HepG2 (cell line): ENCODE results near the gene CD163L1. TPM values are rescaled to one million over a fixed set of nuclear protein-coding genes. Genes with fewer than 3 reads are reported as not detected.

Experiments
- CBX1 ChIP-seq: IDR thresholded peaks from one replicate; pipeline ENCODE4 v1.6.1; 2016; ENCODE audit warnings: antibody characterized with exemption, low read depth
- CTCF ChIP-seq: sonication (generic); formaldehyde crosslinking; IDR thresholded peaks from 2 replicates; pipeline ENCODE4 v1.5.0; 2020; ENCODE audit warnings: mild to moderate bottlenecking, missing genetic modification reagents, moderate library complexity
- FOSL1 ChIP-seq: sonication (generic); formaldehyde crosslinking; IDR thresholded peaks from 2 replicates; pipeline ENCODE4 v1.9.0; 2021; ENCODE audit warnings: missing genetic modification reagents, borderline replicate concordance
- GATA4 ChIP-seq: sonication (generic); IDR thresholded peaks from 2 replicates; pipeline ENCODE4 v1.6.1; 2016; ENCODE audit warnings: antibody characterized with exemption, low read depth, borderline replicate concordance
- IKZF1 ChIP-seq: fragments of 450-650 bp; IDR thresholded peaks from 2 replicates; pipeline ENCODE4 v1.7.1; 2016
- MAFK ChIP-seq, 2 experiments: IDR thresholded peaks in 1 of 2; conservative IDR thresholded peaks in 1 of 2; 2 replicates each; pipeline ENCODE4 v1.6.1; 2011; ENCODE audit warnings: improper control_type of control experiment in 2 of 2, low read length in 2 of 2
- POGZ ChIP-seq: sonication (generic); formaldehyde crosslinking; IDR thresholded peaks from 2 replicates; pipeline ENCODE4 v1.4.0; 2020; ENCODE audit warnings: mild to moderate bottlenecking, missing genetic modification reagents
- PRDM15 ChIP-seq: sonication (generic); formaldehyde crosslinking; IDR thresholded peaks from 2 replicates; pipeline ENCODE4 v1.4.0; 2020; ENCODE audit warnings: missing genetic modification reagents
- RAD51 ChIP-seq: fragments of 450-650 bp; IDR thresholded peaks from 2 replicates; pipeline ENCODE4 v1.6.1; 2016; ENCODE audit warnings: borderline replicate concordance
- RARG ChIP-seq: sonication (generic); formaldehyde crosslinking; IDR thresholded peaks from 2 replicates; pipeline ENCODE4 v1.4.0; 2020; ENCODE audit warnings: low read depth, mild to moderate bottlenecking, missing genetic modification reagents
- REPIN1 ChIP-seq: sonication (generic); formaldehyde crosslinking; IDR thresholded peaks from 2 replicates; pipeline ENCODE4 v1.8.0; 2022; ENCODE audit warnings: missing genetic modification reagents, low read depth, mild to moderate bottlenecking, borderline replicate concordance
- RXRB ChIP-seq: IDR thresholded peaks from 2 replicates; pipeline ENCODE4 v1.6.1; 2016; ENCODE audit warnings: borderline replicate concordance, missing genetic modification reagents, missing compliant biosample characterization
- SRF ChIP-seq: IDR thresholded peaks from 2 replicates; pipeline ENCODE4 v1.6.1; 2011; ENCODE audit warnings: mild to moderate bottlenecking, low read depth, low read length, moderate library complexity
- ZBTB1 ChIP-seq: sonication (generic); formaldehyde crosslinking; IDR thresholded peaks from 2 replicates; pipeline ENCODE4 v1.4.0; 2020; ENCODE audit warnings: missing genetic modification reagents, borderline replicate concordance
- ZBTB37 ChIP-seq: sonication (generic); formaldehyde crosslinking; IDR thresholded peaks from 2 replicates; pipeline ENCODE4 v1.4.0; 2020; ENCODE audit warnings: mild to moderate bottlenecking, missing genetic modification reagents
- ZNF574 ChIP-seq: sonication (generic); formaldehyde crosslinking; IDR thresholded peaks from 2 replicates; pipeline ENCODE4 v1.4.0; 2020; ENCODE audit warnings: missing genetic modification reagents
- polyA plus RNA-seq, 8 experiments: library from polyadenylated mRNA; depleted of rRNA in 3 of 8; stranded (reverse) in 7 of 8; unstranded in 1 of 8; fragments of >200 nt; fragmentation: Illumina TruSeq in 4 of 8; extraction: Trizol in 4 of 8; gene quantifications; 2 replicates each; pipeline versions ENCODE4 v1.2.1 to v1.2.3, GENCODE V29; 2011 to 2016; ENCODE audit warnings: low read depth in 4 of 8, missing spikeins in 1 of 8, mixed read lengths in 1 of 8; ENCODE audit not compliant: insufficient read depth in 1 of 8
- total RNA-seq, 5 experiments: library from RNA; depleted of rRNA; stranded (reverse); fragments of >200 nt; fragmentation: Illumina TruSeq; extraction: Trizol; gene quantifications; 2 replicates each; pipeline ENCODE4 v1.2.3, GENCODE V29; 2016; ENCODE audit warnings: low read depth in 1 of 5
- TF ChIP-seq, protein P1 (sequence below): IDR thresholded peaks from 2 replicates; pipeline ENCODE4 v1.6.1; 2016; ENCODE audit warnings: low read depth, control low read depth
- TF ChIP-seq, protein P2 (sequence below): sonication (generic); formaldehyde crosslinking; IDR thresholded peaks from 2 replicates; pipeline ENCODE4 v1.8.0; 2022; ENCODE audit warnings: mild to moderate bottlenecking, missing genetic modification reagents, moderate library complexity

CD163L1 gene
- total and polyA plus RNA-seq, 2 of the 13 experiments (the other 11 are each of a cell fraction or from before 2014, with no cell fraction given): 3.4 to 6.8 TPM

DNA sequence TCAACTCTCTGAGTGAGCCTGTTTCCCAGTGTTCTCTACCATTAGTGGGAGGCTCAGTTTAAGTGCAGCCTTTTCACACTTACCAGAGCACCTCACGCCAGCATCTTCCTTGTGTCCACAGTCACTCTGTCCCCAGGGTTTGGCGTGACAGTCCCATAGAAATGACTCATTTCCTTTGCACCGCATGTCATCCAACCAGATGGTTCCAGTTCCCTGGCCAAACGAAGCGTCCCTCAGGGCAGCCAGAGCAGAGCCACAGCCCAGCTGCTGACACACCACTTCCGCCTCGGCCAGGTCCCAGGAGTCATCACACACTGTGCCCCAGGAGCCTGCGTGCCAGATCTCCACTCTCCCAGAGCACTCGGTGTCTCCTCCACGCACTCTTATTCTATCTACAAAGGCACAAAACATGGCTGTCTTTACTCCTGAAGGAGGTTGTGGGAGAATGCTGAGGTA, 74.7 kb downstream of the CD163L1 start (continued):
- no peak for TF ChIP-seq CTCF (CRISPR knock-in tag)
- TF ChIP-seq ZBTB1 (CRISPR knock-in tag): no peak
- TF ChIP-seq MAFK (conservative IDR thresholded peaks at IDR 0.05 in 1 of 2, IDR thresholded peaks at IDR 0.05 in 1 of 2; ENCODE audit: low read length in 2 of 2): no peak
- TF ChIP-seq, protein P1, sequence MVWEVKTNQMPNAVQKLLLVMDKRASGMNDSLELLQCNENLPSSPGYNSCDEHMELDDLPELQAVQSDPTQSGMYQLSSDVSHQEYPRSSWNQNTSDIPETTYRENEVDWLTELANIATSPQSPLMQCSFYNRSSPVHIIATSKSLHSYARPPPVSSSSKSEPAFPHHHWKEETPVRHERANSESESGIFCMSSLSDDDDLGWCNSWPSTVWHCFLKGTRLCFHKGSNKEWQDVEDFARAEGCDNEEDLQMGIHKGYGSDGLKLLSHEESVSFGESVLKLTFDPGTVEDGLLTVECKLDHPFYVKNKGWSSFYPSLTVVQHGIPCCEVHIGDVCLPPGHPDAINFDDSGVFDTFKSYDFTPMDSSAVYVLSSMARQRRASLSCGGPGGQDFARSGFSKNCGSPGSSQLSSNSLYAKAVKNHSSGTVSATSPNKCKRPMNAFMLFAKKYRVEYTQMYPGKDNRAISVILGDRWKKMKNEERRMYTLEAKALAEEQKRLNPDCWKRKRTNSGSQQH (CRISPR knock-in tag): no peak
- TF ChIP-seq CBX1: no peak
- TF ChIP-seq FOSL1 (CRISPR knock-in tag): no peak
- TF ChIP-seq RAD51: no peak
- no peak for TF ChIP-seq PRDM15
- TF ChIP-seq, protein P2, sequence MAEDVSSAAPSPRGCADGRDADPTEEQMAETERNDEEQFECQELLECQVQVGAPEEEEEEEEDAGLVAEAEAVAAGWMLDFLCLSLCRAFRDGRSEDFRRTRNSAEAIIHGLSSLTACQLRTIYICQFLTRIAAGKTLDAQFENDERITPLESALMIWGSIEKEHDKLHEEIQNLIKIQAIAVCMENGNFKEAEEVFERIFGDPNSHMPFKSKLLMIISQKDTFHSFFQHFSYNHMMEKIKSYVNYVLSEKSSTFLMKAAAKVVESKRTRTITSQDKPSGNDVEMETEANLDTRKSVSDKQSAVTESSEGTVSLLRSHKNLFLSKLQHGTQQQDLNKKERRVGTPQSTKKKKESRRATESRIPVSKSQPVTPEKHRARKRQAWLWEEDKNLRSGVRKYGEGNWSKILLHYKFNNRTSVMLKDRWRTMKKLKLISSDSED (CRISPR knock-in tag): no peak
- TF ChIP-seq SRF: no peak
- no peak for TF ChIP-seq ZBTB37 (CRISPR knock-in tag)
- no peak for TF ChIP-seq RARG (CRISPR knock-in tag)
- TF ChIP-seq GATA4: no peak
- no peak for TF ChIP-seq RXRB (CRISPR knock-in tag)
- peak; percentile 61 for TF ChIP-seq POGZ (CRISPR knock-in tag)
- TF ChIP-seq IKZF1: no peak
- no peak for TF ChIP-seq REPIN1
- 0 out of 2 replicates have a peak, but pooled peaks have one; percentile 39 for TF ChIP-seq ZNF574 (CRISPR knock-in tag)
